Measurements from ENCODE around the gene IFIT3.

Gene IFIT3, protein sequence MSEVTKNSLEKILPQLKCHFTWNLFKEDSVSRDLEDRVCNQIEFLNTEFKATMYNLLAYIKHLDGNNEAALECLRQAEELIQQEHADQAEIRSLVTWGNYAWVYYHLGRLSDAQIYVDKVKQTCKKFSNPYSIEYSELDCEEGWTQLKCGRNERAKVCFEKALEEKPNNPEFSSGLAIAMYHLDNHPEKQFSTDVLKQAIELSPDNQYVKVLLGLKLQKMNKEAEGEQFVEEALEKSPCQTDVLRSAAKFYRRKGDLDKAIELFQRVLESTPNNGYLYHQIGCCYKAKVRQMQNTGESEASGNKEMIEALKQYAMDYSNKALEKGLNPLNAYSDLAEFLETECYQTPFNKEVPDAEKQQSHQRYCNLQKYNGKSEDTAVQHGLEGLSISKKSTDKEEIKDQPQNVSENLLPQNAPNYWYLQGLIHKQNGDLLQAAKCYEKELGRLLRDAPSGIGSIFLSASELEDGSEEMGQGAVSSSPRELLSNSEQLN

GRCh38 chr10:89327803-89328441 is at the start of gene IFIT3:
IFIT3 (plus strand) TSS chr10:89327997; CDS start chr10:89328074, 77 bp downstream.
- TF ChIP-seq, protein P1, sequence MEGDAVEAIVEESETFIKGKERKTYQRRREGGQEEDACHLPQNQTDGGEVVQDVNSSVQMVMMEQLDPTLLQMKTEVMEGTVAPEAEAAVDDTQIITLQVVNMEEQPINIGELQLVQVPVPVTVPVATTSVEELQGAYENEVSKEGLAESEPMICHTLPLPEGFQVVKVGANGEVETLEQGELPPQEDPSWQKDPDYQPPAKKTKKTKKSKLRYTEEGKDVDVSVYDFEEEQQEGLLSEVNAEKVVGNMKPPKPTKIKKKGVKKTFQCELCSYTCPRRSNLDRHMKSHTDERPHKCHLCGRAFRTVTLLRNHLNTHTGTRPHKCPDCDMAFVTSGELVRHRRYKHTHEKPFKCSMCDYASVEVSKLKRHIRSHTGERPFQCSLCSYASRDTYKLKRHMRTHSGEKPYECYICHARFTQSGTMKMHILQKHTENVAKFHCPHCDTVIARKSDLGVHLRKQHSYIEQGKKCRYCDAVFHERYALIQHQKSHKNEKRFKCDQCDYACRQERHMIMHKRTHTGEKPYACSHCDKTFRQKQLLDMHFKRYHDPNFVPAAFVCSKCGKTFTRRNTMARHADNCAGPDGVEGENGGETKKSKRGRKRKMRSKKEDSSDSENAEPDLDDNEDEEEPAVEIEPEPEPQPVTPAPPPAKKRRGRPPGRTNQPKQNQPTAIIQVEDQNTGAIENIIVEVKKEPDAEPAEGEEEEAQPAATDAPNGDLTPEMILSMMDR (IDR thresholded peaks at IDR 0.05; ENCODE audit: extremely low read depth, insufficient read depth, missing control alignments) = no peak
- in situ Hi-C loops (cut with MboI; ENCODE audit: low pct_unique_long_range_greater_than_20kb, low sequenced_read_pairs, unreplicated experiment) = no loop called here
- DNase-seq (ENCODE audit: low spot score) = no peak

DNA sequence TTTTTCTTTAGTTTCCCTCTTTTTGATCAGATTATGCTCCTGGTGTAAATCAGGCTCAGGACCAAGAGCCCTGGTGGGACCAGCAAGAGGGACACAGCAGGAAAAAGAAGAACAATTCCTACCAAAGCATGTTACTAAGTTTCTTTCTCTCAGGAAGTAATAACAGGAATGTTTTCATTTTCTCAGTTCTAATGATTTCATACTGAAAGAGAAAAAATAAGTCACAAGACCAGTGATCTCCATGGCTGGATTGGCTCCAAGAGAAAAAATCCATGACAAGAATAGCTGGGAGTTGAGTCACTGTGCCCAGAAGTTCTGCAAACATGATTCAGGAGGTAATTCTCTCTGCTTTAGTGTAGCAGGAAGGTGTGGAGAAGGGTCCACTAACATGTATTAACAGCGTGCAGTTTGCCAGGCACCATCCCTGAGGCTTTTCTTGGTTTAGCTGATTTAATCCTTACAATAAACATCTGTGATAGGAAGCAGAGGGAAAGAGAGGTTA is 49.7 kb upstream of the IFIT3 start:
- in situ Hi-C loops (cut with MboI; ENCODE audit: low pct_unique_long_range_greater_than_20kb, low sequenced_read_pairs, unreplicated experiment) = loop anchor here (10.0 kb wide), 1 partner anchor 97 kb away; the partner anchor contains the start of gene IFIT1B
- TF ChIP-seq, protein P1 (IDR thresholded peaks at IDR 0.05; ENCODE audit: extremely low read depth, insufficient read depth, missing control alignments) = no peak
- no peak for DNase-seq (ENCODE audit: low spot score)

- TF ChIP-seq, protein P1 (IDR thresholded peaks at IDR 0.05; ENCODE audit: extremely low read depth, insufficient read depth, missing control alignments) = no peak
- in situ Hi-C loops (cut with MboI; ENCODE audit: low pct_unique_long_range_greater_than_20kb, low sequenced_read_pairs, unreplicated experiment) = loop anchor here (10.0 kb wide), 1 partner anchor 96 kb away; the partner anchor contains the start of gene IFIT1B
- DNase-seq (ENCODE audit: low spot score) = no peak
Measured at GRCh38 chr10:89278900-89279392, 48.9 kb upstream of the IFIT3 start.

DNA sequence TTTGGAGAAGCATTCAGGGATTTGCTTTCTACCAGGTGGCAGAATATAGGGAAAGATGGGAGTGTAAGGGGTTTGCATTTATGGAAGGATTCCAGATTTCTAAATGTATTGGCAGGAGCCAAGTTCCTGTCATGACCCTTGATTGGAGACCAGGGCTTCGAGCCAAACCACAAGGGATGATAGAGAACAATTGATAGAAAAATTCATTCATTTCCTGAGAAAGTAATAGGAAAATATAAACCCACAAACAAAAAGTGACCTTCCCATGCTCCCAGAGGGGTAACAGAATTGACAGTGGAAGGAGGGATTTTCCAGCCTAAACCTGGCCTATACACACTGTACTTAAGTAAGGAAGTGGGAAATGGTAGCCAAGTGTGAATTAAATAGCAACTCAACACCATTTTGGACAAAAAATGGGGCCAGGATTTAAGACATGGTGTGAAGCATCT is 48.4 kb upstream of the IFIT3 start:
- in situ Hi-C loops (cut with MboI; ENCODE audit: low pct_unique_long_range_greater_than_20kb, low sequenced_read_pairs, unreplicated experiment) = loop anchor here (10.0 kb wide), 1 partner anchor 95 kb away; the partner anchor contains the start of gene IFIT1B

DNA sequence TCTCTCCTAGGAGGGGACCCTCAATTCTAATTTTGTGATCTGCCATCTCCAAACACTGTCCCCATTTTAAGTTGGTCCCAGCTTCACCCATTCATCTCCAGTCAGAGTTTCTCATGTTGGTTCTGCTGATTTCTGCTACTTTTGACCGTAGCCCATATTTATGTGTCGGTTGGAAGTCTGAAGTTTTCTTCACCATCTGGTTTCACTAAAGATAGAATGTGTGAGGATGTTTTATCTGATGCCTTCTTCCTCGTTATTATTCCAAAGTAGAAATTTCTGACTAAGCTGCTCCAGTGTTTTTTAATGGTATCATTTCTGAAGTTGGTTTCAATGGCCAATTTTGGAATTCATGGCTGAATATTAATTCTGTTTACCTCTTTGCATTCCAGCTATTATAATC is 47.3 kb upstream of the IFIT3 start:
- in situ Hi-C loops (cut with MboI; ENCODE audit: low pct_unique_long_range_greater_than_20kb, low sequenced_read_pairs, unreplicated experiment) = no loop called here
- DNase-seq (ENCODE audit: low spot score) = no peak
- TF ChIP-seq, protein P1 (IDR thresholded peaks at IDR 0.05; ENCODE audit: extremely low read depth, insufficient read depth, missing control alignments) = no peak

More for the DNA sequence above, 48.4 kb upstream of the IFIT3 start:
- no peak for DNase-seq (ENCODE audit: low spot score)
- TF ChIP-seq, protein P1 (IDR thresholded peaks at IDR 0.05; ENCODE audit: extremely low read depth, insufficient read depth, missing control alignments) = no peak
